HG02870 (cell line): Measurements from ENCODE around the gene GPR25.

Experiments
- ATAC-seq: cut with Tn5 transposase; IDR thresholded peaks from one replicate; pipeline ENCODE4 v1.9.1; 2021; ENCODE audit warnings: mild to moderate bottlenecking, moderate library complexity; ENCODE audit not compliant: unreplicated experiment

The GPR25 gene

GRCh38 chr1:200869753-200870391, 2.9 kb upstream of the GPR25 start:
- peak; percentile 62 for ATAC-seq

GRCh38 chr1:200873116-200873670, 412 bp downstream of the GPR25 start:
- ATAC-seq: no peak

GRCh38 chr1:200873671-200874397, 1.1 kb downstream of the GPR25 start:
- ATAC-seq: no peak

- no peak for ATAC-seq
Measured at GRCh38 chr1:200874694-200875093, 1.9 kb downstream of the GPR25 start.

- no peak for ATAC-seq
Measured at GRCh38 chr1:200875416-200875815, 2.6 kb downstream of the GPR25 start.

GRCh38 chr1:200877010-200877409, 4.2 kb downstream of the GPR25 start:
- ATAC-seq: no peak

GRCh38 chr1:200877839-200878551, 5.2 kb downstream of the GPR25 start:
- ATAC-seq: no peak

GRCh38 chr1:200880212-200880611, 7.4 kb downstream of the GPR25 start:
- ATAC-seq: peak; percentile 85

GRCh38 chr1:200883118-200883517, 10.3 kb downstream of the GPR25 start:
- ATAC-seq: no peak

- no peak for ATAC-seq
Measured at GRCh38 chr1:200885623-200886402, 13.0 kb downstream of the GPR25 start.

- no peak for ATAC-seq
Measured at GRCh38 chr1:200886594-200886993, 13.8 kb downstream of the GPR25 start.

GRCh38 chr1:200887036-200887435, 14.3 kb downstream of the GPR25 start:
- ATAC-seq: no peak

- no peak for ATAC-seq
Measured at GRCh38 chr1:200887772-200888348, 15.1 kb downstream of the GPR25 start.

GRCh38 chr1:200888349-200888838, 15.6 kb downstream of the GPR25 start:
- ATAC-seq: peak; percentile 88

- no peak for ATAC-seq
Measured at GRCh38 chr1:200889571-200889970, 16.8 kb downstream of the GPR25 start.

GRCh38 chr1:200890027-200890426, 17.2 kb downstream of the GPR25 start:
- ATAC-seq: no peak

- peak; percentile 27 for ATAC-seq
Measured at GRCh38 chr1:200890818-200891773, 18.3 kb downstream of the GPR25 start.

GRCh38 chr1:200891774-200892157, 19.0 kb downstream of the GPR25 start:
- no peak for ATAC-seq

GRCh38 chr1:200892546-200892945, 19.8 kb downstream of the GPR25 start:
- no peak for ATAC-seq
